Muscle layer of duodenum (tissue), 2 donors: ENCODE results near the gene AMBN.

ENCODE experiments used
- H3K27ac ChIP-seq: one replicate; pipeline ENCODE4 v1.7.0; 2013; ENCODE audit warnings: mild to moderate bottlenecking, low read length
- H3K27me3 ChIP-seq: one replicate; pipeline ENCODE4 v1.7.0; 2013; ENCODE audit warnings: low read depth, mild to moderate bottlenecking, control low read depth, low read length
- H3K36me3 ChIP-seq, 2 donors: one replicate each; pipeline ENCODE4 v1.7.0; 2013; ENCODE audit warnings: low read length in 2 of 2, control low read depth in 1 of 2, mild to moderate bottlenecking in 1 of 2; ENCODE audit not compliant: insufficient read depth in 2 of 2, control insufficient read depth in 1 of 2
- H3K4me1 ChIP-seq, 2 donors: one replicate each; pipeline ENCODE4 v1.7.0; 2013; ENCODE audit warnings: low read length in 2 of 2, mild to moderate bottlenecking in 2 of 2, control low read depth in 1 of 2, moderate library complexity in 1 of 2; ENCODE audit not compliant: insufficient read depth in 2 of 2, control insufficient read depth in 1 of 2
- H3K4me3 ChIP-seq, 2 donors: one replicate each; pipeline ENCODE4 v1.7.0; 2013; ENCODE audit warnings: low read length in 2 of 2, low read depth in 1 of 2, mild to moderate bottlenecking in 1 of 2
- H3K9me3 ChIP-seq, 2 donors: one replicate each; pipeline ENCODE4 v1.7.0; 2013; ENCODE audit warnings: low read length in 2 of 2, control low read depth in 1 of 2, mild to moderate bottlenecking in 1 of 2; ENCODE audit not compliant: control insufficient read depth in 1 of 2
- donor health status: healthy.

AMBN gene

GRCh38 chr4:70613306-70614183 lies 21.5 kb downstream of the AMBN start:
- peak overlapping the region in 1 of 2 donors; percentile 43 for H3K4me3 ChIP-seq

GRCh38 chr4:70614184-70614555 lies 22.1 kb downstream of the AMBN start:
- Histone ChIP-seq H3K4me1 (no peaks in the 10 kb centered on the region), H3K27ac (no peak overlapping the region), H3K27me3 (no peaks in the 10 kb centered on the region), H3K4me3 (peak overlapping the region in 1 of 2 donors; percentile 43), H3K9me3 (no peaks in the 10 kb centered on the region), H3K36me3 (no peaks in the 10 kb centered on the region)

More at GRCh38 chr4:70613306-70614183, 21.5 kb downstream of the AMBN start:
- Histone ChIP-seq H3K36me3 (no peaks in the 10 kb centered on the region), H3K27me3 (no peaks in the 10 kb centered on the region), H3K27ac (no peak overlapping the region), H3K4me1 (no peaks in the 10 kb centered on the region), H3K9me3 (no peaks in the 10 kb centered on the region)

GRCh38 chr4:70619288-70619687 lies 27.2 kb downstream of the AMBN start:
- Histone ChIP-seq H3K4me3 (no peak overlapping the region), H3K27me3 (no peaks in the 10 kb centered on the region), H3K9me3 (no peaks in the 10 kb centered on the region), H3K4me1 (no peaks in the 10 kb centered on the region), H3K36me3 (no peaks in the 10 kb centered on the region), H3K27ac (no peak overlapping the region)

GRCh38 chr4:70619778-70620177 lies 27.7 kb downstream of the AMBN start:
- H3K27ac ChIP-seq: no peak overlapping the region
- no peaks in the 10 kb centered on the region for H3K36me3 ChIP-seq
- H3K4me3 ChIP-seq: no peak overlapping the region
- H3K9me3 ChIP-seq: no peaks in the 10 kb centered on the region
- H3K4me1 ChIP-seq: no peaks in the 10 kb centered on the region
- H3K27me3 ChIP-seq: no peaks in the 10 kb centered on the region

- no peaks in the 10 kb centered on the region for H3K36me3 ChIP-seq
Measured at GRCh38 chr4:70623323-70623722, 31.3 kb downstream of the AMBN start.

GRCh38 chr4:70624226-70624793 lies 32.3 kb downstream of the AMBN start:
- Histone ChIP-seq H3K27ac (no peak overlapping the region), H3K9me3 (no peaks in the 10 kb centered on the region), H3K27me3 (no peaks in the 10 kb centered on the region), H3K4me1 (no peaks in the 10 kb centered on the region), H3K36me3 (no peaks in the 10 kb centered on the region), H3K4me3 (no peak overlapping the region)

More at GRCh38 chr4:70623323-70623722, 31.3 kb downstream of the AMBN start:
- H3K9me3 ChIP-seq: no peaks in the 10 kb centered on the region
- no peak overlapping the region for H3K27ac ChIP-seq
- no peaks in the 10 kb centered on the region for H3K27me3 ChIP-seq
- no peak overlapping the region for H3K4me3 ChIP-seq
- no peaks in the 10 kb centered on the region for H3K4me1 ChIP-seq

- no peaks in the 10 kb centered on the region for H3K27me3 ChIP-seq
- no peaks in the 10 kb centered on the region for H3K36me3 ChIP-seq
- no peak overlapping the region for H3K4me3 ChIP-seq
- no peaks in the 10 kb centered on the region for H3K9me3 ChIP-seq
- no peak overlapping the region for H3K27ac ChIP-seq
- no peaks in the 10 kb centered on the region for H3K4me1 ChIP-seq
Measured at GRCh38 chr4:70627620-70628019, 35.6 kb downstream of the AMBN start.

- Histone ChIP-seq H3K4me1 (no peaks in the 10 kb centered on the region), H3K9me3 (no peaks in the 10 kb centered on the region), H3K27me3 (no peaks in the 10 kb centered on the region), H3K4me3 (no peak within 1 kb of the TSS), H3K36me3 (no peaks in the 10 kb centered on the region), H3K27ac (no peak within 1 kb of the TSS)
Measured at GRCh38 chr4:70628444-70628843, 36.4 kb downstream of the AMBN start, which contains the start of gene ENAM. TSS of gene ENAM (plus strand) at chr4:70628744. CDS start at chr4:70629501, 757 bp downstream.

- no peak overlapping the region for H3K27ac ChIP-seq
- H3K36me3 ChIP-seq: no peaks in the 10 kb centered on the region
- no peaks in the 10 kb centered on the region for H3K27me3 ChIP-seq
- H3K4me1 ChIP-seq: no peaks in the 10 kb centered on the region
- no peak overlapping the region for H3K4me3 ChIP-seq
- H3K9me3 ChIP-seq: no peaks in the 10 kb centered on the region
Measured at GRCh38 chr4:70629469-70630090, 37.5 kb downstream of the AMBN start.

GRCh38 chr4:70630162-70630561 lies 38.1 kb downstream of the AMBN start:
- Histone ChIP-seq H3K9me3 (no peaks in the 10 kb centered on the region), H3K4me1 (no peaks in the 10 kb centered on the region), H3K36me3 (no peaks in the 10 kb centered on the region), H3K27me3 (no peaks in the 10 kb centered on the region), H3K4me3 (no peak overlapping the region), H3K27ac (no peak overlapping the region)

- no peaks in the 10 kb centered on the region for H3K4me1 ChIP-seq
- H3K4me3 ChIP-seq: no peak overlapping the region
- no peaks in the 10 kb centered on the region for H3K27me3 ChIP-seq
- H3K27ac ChIP-seq: no peak overlapping the region
- H3K36me3 ChIP-seq: no peaks in the 10 kb centered on the region
- H3K9me3 ChIP-seq: no peaks in the 10 kb centered on the region
Measured at GRCh38 chr4:70632028-70632427, 40.0 kb downstream of the AMBN start.
